ENCODE data around the gene GTPBP2. TPM values are rescaled to one million over a fixed set of nuclear protein-coding genes. Genes with fewer than 3 reads are reported as not detected.
A peak's percentile ranks its signal among the peaks of the same experiment; 100 is the strongest.
"Not testable (repeated sequence)": the region's sequence is repeated elsewhere in the genome, so short reads cannot be mapped to it uniquely, and the experiment has no call there.

The GTPBP2 gene
- total RNA-seq, 1 experiment from 2014 or later = 70.3 TPM

GRCh38 chr6:43589564-43589963 is 39.5 kb downstream of the GTPBP2 start:
- H4K20me1 ChIP-seq (ENCODE audit: insufficient read depth, low read depth, low read length); H3K9ac ChIP-seq (ENCODE audit: low read length); H3K4me2 ChIP-seq (ENCODE audit: low read depth, low read length, poor library complexity, severe bottlenecking); H3K9me2 ChIP-seq (replicated peaks; ENCODE audit: insufficient read depth, low read length); H3K9me3 ChIP-seq (ENCODE audit: low read length); H3K27ac ChIP-seq (ENCODE audit: low read length); H3K4me3 ChIP-seq (ENCODE audit: low read length); H3K27me3 ChIP-seq (ENCODE audit: low read length); DNase-seq; H2AFZ ChIP-seq (ENCODE audit: low read length): not testable (repeated sequence)
- peaks cover 13% of the 10 kb centered on the region for H3K4me1 ChIP-seq (ENCODE audit: low read length)
- H3K79me2 ChIP-seq (ENCODE audit: low read length) = peaks cover 15% of the 10 kb centered on the region; the same call in 1 of the 2 replicates
- peaks cover 30% of the 10 kb centered on the region for H3K36me3 ChIP-seq (ENCODE audit: insufficient read depth, low read length)

DNA sequence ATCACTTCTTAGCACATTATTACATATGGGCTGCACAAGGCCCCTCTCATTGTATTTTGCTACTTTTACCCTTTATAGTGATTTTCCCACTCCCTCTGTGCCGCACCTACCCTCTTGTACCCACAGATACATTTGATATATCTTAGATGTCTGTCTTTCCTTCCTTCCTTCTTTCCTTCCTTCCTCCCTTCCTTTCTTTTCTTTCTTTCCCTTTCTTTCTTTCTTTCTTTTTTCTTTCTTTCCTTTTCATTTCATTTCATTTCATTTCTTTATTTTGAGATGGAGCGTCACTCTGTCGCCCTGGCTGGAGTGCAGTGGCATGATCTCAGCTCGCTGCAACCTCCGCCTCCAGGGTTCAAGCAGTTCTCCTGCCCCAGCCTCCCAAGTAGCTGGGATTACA is 40.9 kb downstream of the GTPBP2 start:
- H3K9me3 ChIP-seq (ENCODE audit: low read length) = no peaks in the 10 kb centered on the region
- H3K4me3 ChIP-seq (ENCODE audit: low read length) = no peak overlapping the region
- peaks cover 13% of the 10 kb centered on the region; the same call in 1 of the 2 replicates for H3K79me2 ChIP-seq (ENCODE audit: low read length)
- H2AFZ ChIP-seq (ENCODE audit: low read length) = no peak overlapping the region
- H3K9ac ChIP-seq (ENCODE audit: low read length) = no peak overlapping the region
- H3K36me3 ChIP-seq (ENCODE audit: insufficient read depth, low read length) = peaks cover 41% of the 10 kb centered on the region
- no peak overlapping the region for H3K4me2 ChIP-seq (ENCODE audit: low read depth, low read length, poor library complexity, severe bottlenecking)
- peaks cover 13% of the 10 kb centered on the region for H3K4me1 ChIP-seq (ENCODE audit: low read length)
- H3K9me2 ChIP-seq (replicated peaks; ENCODE audit: insufficient read depth, low read length) = no peaks in the 10 kb centered on the region
- H4K20me1 ChIP-seq (ENCODE audit: insufficient read depth, low read depth, low read length) = no peaks in the 10 kb centered on the region
- no peak overlapping the region for H3K27ac ChIP-seq (ENCODE audit: low read length)
- H3K27me3 ChIP-seq (ENCODE audit: low read length) = no peaks in the 10 kb centered on the region
- no peak for DNase-seq

DNA sequence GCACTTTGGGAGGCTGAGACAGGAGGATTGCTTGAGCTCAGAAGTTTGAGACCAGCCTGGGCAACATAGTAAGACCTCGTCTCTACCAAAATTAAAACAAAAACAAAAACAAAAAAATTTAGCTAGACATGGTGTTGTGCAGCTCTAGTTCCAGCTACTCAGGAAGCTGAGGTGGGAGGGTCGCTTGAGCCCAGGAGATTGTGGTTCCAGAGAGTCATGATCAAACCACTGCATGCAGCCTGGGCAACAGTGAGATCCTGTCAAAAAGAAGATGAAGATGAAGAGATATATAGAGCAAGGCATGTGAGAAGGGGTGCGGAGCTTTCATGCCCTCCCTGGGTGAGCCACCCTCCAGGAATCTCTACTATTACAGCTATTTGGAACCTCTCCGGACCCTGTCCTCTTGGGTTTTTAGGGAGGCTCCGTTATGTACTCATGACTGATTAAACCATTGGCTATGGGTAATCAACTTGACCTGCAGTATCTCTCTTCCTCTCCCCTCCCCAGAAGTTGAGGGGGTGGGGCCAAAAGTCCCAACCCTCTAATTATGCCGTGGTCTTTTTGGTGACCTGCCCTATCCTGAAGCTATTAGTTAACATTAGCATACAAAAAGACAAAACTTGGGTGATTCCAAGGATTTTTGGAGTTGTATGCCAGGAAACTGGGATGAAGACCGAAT is 44.0 kb downstream of the GTPBP2 start:
- Histone ChIP-seq H3K4me1 (ENCODE audit: low read length) (peaks cover 13% of the 10 kb centered on the region), H3K4me3 (ENCODE audit: low read length) (no peak overlapping the region), H3K9ac (ENCODE audit: low read length) (no peak overlapping the region), H3K27me3 (ENCODE audit: low read length) (no peaks in the 10 kb centered on the region), H3K36me3 (ENCODE audit: insufficient read depth, low read length) (peaks cover 38% of the 10 kb centered on the region), H3K9me3 (ENCODE audit: low read length) (no peaks in the 10 kb centered on the region), H2AFZ (ENCODE audit: low read length) (no peak overlapping the region), H4K20me1 (ENCODE audit: insufficient read depth, low read depth, low read length) (no peaks in the 10 kb centered on the region), H3K79me2 (ENCODE audit: low read length) (peaks cover 8% of the 10 kb centered on the region; the same call in 1 of the 2 replicates), H3K27ac (ENCODE audit: low read length) (no peak overlapping the region), H3K4me2 (ENCODE audit: low read depth, low read length, poor library complexity, severe bottlenecking) (no peak overlapping the region), H3K9me2 (replicated peaks; ENCODE audit: insufficient read depth, low read length) (no peaks in the 10 kb centered on the region)
- no peak for DNase-seq

DNA sequence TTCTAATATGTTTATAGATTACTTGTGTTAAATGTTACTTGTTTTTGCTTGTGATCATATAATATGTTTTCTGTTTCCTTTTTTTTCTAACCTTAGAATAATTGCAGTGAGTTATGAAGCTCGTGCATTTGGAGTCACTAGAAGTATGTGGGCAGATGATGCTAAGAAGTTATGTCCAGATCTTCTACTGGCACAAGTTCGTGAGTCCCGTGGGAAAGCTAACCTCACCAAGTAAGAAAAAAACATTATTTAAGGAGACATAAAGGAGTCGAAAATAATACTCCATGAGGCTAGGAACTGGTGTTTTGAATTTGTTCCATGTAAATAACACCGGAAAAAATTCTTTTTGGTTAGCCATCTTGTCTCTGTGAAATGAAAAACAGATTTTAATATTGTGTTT is 46.2 kb downstream of the GTPBP2 start:
- H3K27ac ChIP-seq (ENCODE audit: low read length) = no peak overlapping the region
- H3K79me2 ChIP-seq (ENCODE audit: low read length) = peaks cover 26% of the 10 kb centered on the region
- H3K9ac ChIP-seq (ENCODE audit: low read length) = no peak overlapping the region
- no peak overlapping the region for H3K4me2 ChIP-seq (ENCODE audit: low read depth, low read length, poor library complexity, severe bottlenecking)
- no peaks in the 10 kb centered on the region for H3K9me3 ChIP-seq (ENCODE audit: low read length)
- no peaks in the 10 kb centered on the region for H4K20me1 ChIP-seq (ENCODE audit: insufficient read depth, low read depth, low read length)
- no peaks in the 10 kb centered on the region for H3K27me3 ChIP-seq (ENCODE audit: low read length)
- H2AFZ ChIP-seq (ENCODE audit: low read length) = no peak overlapping the region
- H3K4me1 ChIP-seq (ENCODE audit: low read length) = peaks cover 24% of the 10 kb centered on the region
- H3K9me2 ChIP-seq (replicated peaks; ENCODE audit: insufficient read depth, low read length) = no peaks in the 10 kb centered on the region
- DNase-seq = no peak
- H3K36me3 ChIP-seq (ENCODE audit: insufficient read depth, low read length) = peaks cover 30% of the 10 kb centered on the region
- H3K4me3 ChIP-seq (ENCODE audit: low read length) = no peak overlapping the region

- Histone ChIP-seq H3K4me2 (ENCODE audit: low read depth, low read length, poor library complexity, severe bottlenecking) (no peak overlapping the region), H4K20me1 (ENCODE audit: insufficient read depth, low read depth, low read length) (no peaks in the 10 kb centered on the region), H3K36me3 (ENCODE audit: insufficient read depth, low read length) (peaks cover 15% of the 10 kb centered on the region; the same call in 1 of the 2 replicates), H2AFZ (ENCODE audit: low read length) (no peak overlapping the region), H3K27me3 (ENCODE audit: low read length) (no peaks in the 10 kb centered on the region), H3K9ac (ENCODE audit: low read length) (no peak overlapping the region), H3K4me3 (ENCODE audit: low read length) (no peak overlapping the region), H3K4me1 (ENCODE audit: low read length) (peaks cover 27% of the 10 kb centered on the region), H3K9me2 (replicated peaks; ENCODE audit: insufficient read depth, low read length) (no peaks in the 10 kb centered on the region), H3K9me3 (ENCODE audit: low read length) (no peaks in the 10 kb centered on the region), H3K27ac (ENCODE audit: low read length) (no peak overlapping the region), H3K79me2 (ENCODE audit: low read length) (peaks cover 56% of the 10 kb centered on the region)
- DNase-seq = no peak
Observed at GRCh38 chr6:43579171-43579570, 49.9 kb downstream of the GTPBP2 start.

- H3K9ac ChIP-seq (ENCODE audit: low read length) = no peak overlapping the region
- H3K36me3 ChIP-seq (ENCODE audit: insufficient read depth, low read length) = peaks cover 11% of the 10 kb centered on the region; the same call in 1 of the 2 replicates
- peaks cover 60% of the 10 kb centered on the region for H3K79me2 ChIP-seq (ENCODE audit: low read length)
- H3K9me3 ChIP-seq (ENCODE audit: low read length) = no peaks in the 10 kb centered on the region
- H2AFZ ChIP-seq (ENCODE audit: low read length) = no peak overlapping the region
- H3K27ac ChIP-seq (ENCODE audit: low read length) = peak overlapping the region; percentile 9; the same call in 1 of the 2 replicates
- H3K4me1 ChIP-seq (ENCODE audit: low read length) = peaks cover 27% of the 10 kb centered on the region
- H3K4me2 ChIP-seq (ENCODE audit: low read depth, low read length, poor library complexity, severe bottlenecking) = peak overlapping the region; percentile 76
- no peaks in the 10 kb centered on the region for H3K27me3 ChIP-seq (ENCODE audit: low read length)
- H4K20me1 ChIP-seq (ENCODE audit: insufficient read depth, low read depth, low read length) = no peaks in the 10 kb centered on the region
- H3K9me2 ChIP-seq (replicated peaks; ENCODE audit: insufficient read depth, low read length) = no peaks in the 10 kb centered on the region
- no peak overlapping the region for H3K4me3 ChIP-seq (ENCODE audit: low read length)
- no peak for DNase-seq
Observed at GRCh38 chr6:43578748-43579147, 50.3 kb downstream of the GTPBP2 start.

- peak within 1 kb of the TSS; percentile 77 for H3K4me3 ChIP-seq (ENCODE audit: low read length)
- H3K9me2 ChIP-seq (replicated peaks; ENCODE audit: insufficient read depth, low read length) = no peaks in the 10 kb centered on the region
- H3K27me3 ChIP-seq (ENCODE audit: low read length) = no peaks in the 10 kb centered on the region
- no peaks in the 10 kb centered on the region for H4K20me1 ChIP-seq (ENCODE audit: insufficient read depth, low read depth, low read length)
- peak within 1 kb of the TSS; percentile 71 for H3K27ac ChIP-seq (ENCODE audit: low read length)
- peak; percentile 97 for DNase-seq
- H3K36me3 ChIP-seq (ENCODE audit: insufficient read depth, low read length) = peaks cover 23% of the 10 kb centered on the region
- H3K4me1 ChIP-seq (ENCODE audit: low read length) = peaks cover 27% of the 10 kb centered on the region
- H3K9me3 ChIP-seq (ENCODE audit: low read length) = no peaks in the 10 kb centered on the region
- peak within 1 kb of the TSS; percentile 76 for H3K4me2 ChIP-seq (ENCODE audit: low read depth, low read length, poor library complexity, severe bottlenecking)
- H3K9ac ChIP-seq (ENCODE audit: low read length) = peak within 1 kb of the TSS; percentile 86
- peak within 1 kb of the TSS; percentile 88 for H2AFZ ChIP-seq (ENCODE audit: low read length)
- H3K79me2 ChIP-seq (ENCODE audit: low read length) = peaks cover 66% of the 10 kb centered on the region
Observed at GRCh38 chr6:43575772-43576551, 53.1 kb downstream of the GTPBP2 start, which contains the start of the genes POLH and XPO5. POLH (plus strand) TSS chr6:43576185; CDS start chr6:43582320, 6,135 bp downstream. XPO5 (minus strand) TSS chr6:43576038; CDS start chr6:43575864, 174 bp downstream.

DNA sequence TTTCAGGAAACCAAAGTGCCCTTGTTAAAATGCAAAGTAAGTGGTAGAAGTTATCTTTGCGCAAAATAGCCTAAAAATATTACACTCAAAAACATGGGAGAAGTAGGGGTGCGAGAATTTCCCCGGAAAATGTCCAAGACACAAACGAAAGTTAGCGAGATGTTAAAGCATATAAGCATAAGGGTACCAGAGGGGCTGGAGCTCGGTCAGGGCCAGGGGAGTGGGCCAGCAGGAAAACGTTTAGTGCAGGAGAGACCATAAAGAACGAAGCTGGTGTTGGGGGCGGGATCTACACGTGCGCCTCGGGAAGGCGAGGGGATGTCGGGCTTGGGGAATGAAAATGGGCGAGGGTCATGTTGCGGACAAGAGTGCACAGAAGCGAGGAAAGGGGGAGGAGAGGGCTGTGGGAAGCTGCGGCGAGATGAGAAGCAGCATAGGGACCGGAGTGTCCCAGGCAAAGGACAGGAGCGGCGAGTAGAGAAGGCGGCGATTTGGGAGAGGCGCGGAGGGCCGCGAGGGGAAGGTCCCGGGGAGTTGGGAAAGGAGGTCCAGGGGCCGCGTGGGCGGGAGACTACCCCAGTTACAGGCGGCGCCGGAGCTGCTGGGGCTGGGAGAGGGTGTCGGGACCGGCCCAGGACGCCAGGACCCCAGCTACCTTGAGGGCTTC is 53.8 kb downstream of the GTPBP2 start:
- Histone ChIP-seq H3K27me3 (ENCODE audit: low read length) (no peaks in the 10 kb centered on the region), H3K9ac (ENCODE audit: low read length) (peak overlapping the region; percentile 86), H4K20me1 (ENCODE audit: insufficient read depth, low read depth, low read length) (no peaks in the 10 kb centered on the region), H3K79me2 (ENCODE audit: low read length) (peaks cover 66% of the 10 kb centered on the region), H3K4me2 (ENCODE audit: low read depth, low read length, poor library complexity, severe bottlenecking) (peak overlapping the region; percentile 76), H3K9me2 (replicated peaks; ENCODE audit: insufficient read depth, low read length) (no peaks in the 10 kb centered on the region), H3K4me3 (ENCODE audit: low read length) (peak overlapping the region; percentile 77), H3K4me1 (ENCODE audit: low read length) (peaks cover 27% of the 10 kb centered on the region), H3K9me3 (ENCODE audit: low read length) (no peaks in the 10 kb centered on the region), H3K27ac (ENCODE audit: low read length) (peak overlapping the region; percentile 53), H3K36me3 (ENCODE audit: insufficient read depth, low read length) (peaks cover 30% of the 10 kb centered on the region), H2AFZ (ENCODE audit: low read length) (peak overlapping the region; percentile 88; the same call in 1 of the 2 replicates)
- DNase-seq = peak; percentile 68
